Heart right ventricle (tissue), 16 donors: ENCODE results near the gene C4BPB. TPM values are rescaled to one million over a fixed set of nuclear protein-coding genes. Genes with fewer than 3 reads are reported as not detected.

Source experiments
- ATAC-seq, 8 donors: fragments of 200-7000 bp; cut with Tn5 transposase; one replicate each; pipeline ENCODE4 v1.9.1; 2020; ENCODE audit warnings: mild to moderate bottlenecking in 8 of 8, moderate library complexity in 8 of 8, moderate number of reproducible peaks in 1 of 8
- DNase-seq, 2 donors: peaks; one replicate each; pipeline ENCODE4 v3.0.0-alpha.2; 2020
- H3K27ac ChIP-seq, 10 donors: fragments of 200-600 bp; sonication (generic) in 2 of 10; one replicate each; pipeline versions ENCODE4 v1.5.0 to v1.8.0; 2020 to 2022; ENCODE audit warnings: mild to moderate bottlenecking in 3 of 10
- H3K27me3 ChIP-seq, 7 donors: fragments of 200-600 bp; one replicate each; pipeline ENCODE4 v1.8.0; 2021 to 2022; ENCODE audit warnings: mild to moderate bottlenecking in 2 of 7
- H3K36me3 ChIP-seq, 9 donors: fragments of 200-600 bp; sonication (generic) in 1 of 9; one replicate each; pipeline versions ENCODE4 v1.5.0 to v1.8.0; 2020 to 2022; ENCODE audit warnings: mild to moderate bottlenecking in 2 of 9
- H3K4me1 ChIP-seq, 9 donors: fragments of 200-600 bp; sonication (generic) in 1 of 9; one replicate each; pipeline versions ENCODE4 v1.5.0 to v1.8.0; 2020 to 2022; ENCODE audit warnings: mild to moderate bottlenecking in 4 of 9
- H3K4me3 ChIP-seq, 10 donors: fragments of 200-600 bp; sonication (generic) in 2 of 10; one replicate each; pipeline versions ENCODE4 v1.5.0 to v1.8.0; 2020 to 2022; ENCODE audit warnings: mild to moderate bottlenecking in 7 of 10, moderate library complexity in 2 of 10
- H3K9me3 ChIP-seq, 11 donors: fragments of 200-600 bp in 10 of 11; sonication (generic) in 2 of 11; one replicate each; pipeline versions ENCODE4 v1.5.0 to v1.8.0; 2013 to 2022; ENCODE audit warnings: mild to moderate bottlenecking in 2 of 11, control low read depth in 1 of 11, moderate library complexity in 1 of 11
- CTCF ChIP-seq, 9 donors: fragments of 200-600 bp; sonication (generic) in 2 of 9; IDR thresholded peaks; one replicate each; pipeline versions ENCODE4 v1.5.0 to v1.8.0; 2021 to 2022; ENCODE audit warnings: antibody characterized with exemption in 9 of 9, mild to moderate bottlenecking in 5 of 9, moderate library complexity in 1 of 9
- WGBS, 2 donors: extraction: QIAGEN DNeasy Blood & Tissue Kit; methylation state at CpG; one replicate each; pipeline ENCODE4 v1.1.7; 2013; ENCODE audit warnings: inconsistent platforms in 1 of 2; 5-methylcytosine and 5-hydroxymethylcytosine counted together
- intact Hi-C, 10 donors: fragments of 100-400 bp; cut with DNase I; formaldehyde crosslinking; loops; one replicate each; pipeline versions ENCODE4 v1.11.1 to v1.14.2; 2022
- polyA plus RNA-seq, 2 donors: library from polyadenylated mRNA; stranded (reverse); fragments of 200-250 nt; gene quantifications; one replicate each; pipeline ENCODE4 v1.2.3, GENCODE V29; 2013
- total RNA-seq, 10 donors: library from RNA; stranded (reverse); fragmentation: NEBNext Ultra II Directional in 3 of 10; extraction: Animal tissue kit (Norgen Biotek cat#: 25700) in 3 of 10; gene quantifications; one replicate each; pipeline versions ENCODE4 v1.2.1 to v1.2.4, GENCODE V29; 2021 to 2023
- donor health status: Arrhythmogenic right ventricular cardiomyopathy.
- donor health status: ischemic (EF 13 %, LVEDD 7.1; RV severe dilation, severe dysfunction).
- donor health status: healthy with polysubstance abuse.
- donor health status: DM: no; HTN: yes; CAD: no.
- donor health status: DM: no; HTN: no; CAD: no.
- donor health status: ischemic (EF 25% LVEDD 6.9; RV normal size, moderate dysfunction).
- donor health status: ischemic (EF 25% LVEDD 5.7; RV mildly dilated, moderate dysfunction).
- donor health status: healthy.
- donor health status: DM: yes; HTN: yes; CAD: no.
- donor health status: Ischemic cardiomyopathy.
- donor health status: ischemic (EF 35%, LVEDD 5.7; RV mildly dilated, moderate dysfunction).
- donor health status: nonischemic (EF 11% LVEDD 7.7; RV severe dilation, severe dysfunction).
- donor health status: DM: yes; HTN: yes; CAD: no.
- donor health status: PGD.
- donor health status: ischemic (EF 29% LVEDD 5.4; RV normal size, mild dysfunction).
- donor health status: nonischemic (EF 23%, LVEDD 6.1; RV moderate dilation, normal function).

C4BPB gene
- total and polyA plus RNA-seq, 12 donors: 0.06 to 1.7 (median 0.53) TPM; not detected in 8

GRCh38 chr1:207131163-207131562 lies 42.5 kb downstream of the C4BPB start:
- Histone ChIP-seq H3K27me3 (no peaks in the 10 kb centered on the region), H3K4me1 (peaks cover 0 to 8% (median 0%) of the 10 kb centered on the region in 9 donors), H3K27ac (no peak overlapping the region), H3K36me3 (no peaks in the 10 kb centered on the region), H3K4me3 (no peak overlapping the region), H3K9me3 (peaks cover 0 to 45% (median 29%) of the 10 kb centered on the region in 11 donors)
- intact Hi-C loops: no loop called here
- no peak for TF ChIP-seq CTCF (IDR thresholded peaks at IDR 0.05)
- 92 to 94% methylated on average over 4 of the region's 4 CpGs for WGBS, 2 donors
- ATAC-seq (no peak), DNase-seq (no peak)

GRCh38 chr1:207134581-207134980 lies 45.9 kb downstream of the C4BPB start:
- H3K36me3 ChIP-seq: no peaks in the 10 kb centered on the region
- peak overlapping the region in 1 of 10 donors; percentile 10 for H3K27ac ChIP-seq
- no peak for ATAC-seq
- no peak for TF ChIP-seq CTCF (IDR thresholded peaks at IDR 0.05)
- peaks cover 0 to 8% (median 0%) of the 10 kb centered on the region in 9 donors for H3K4me1 ChIP-seq
- intact Hi-C loops: no loop called here
- DNase-seq: no peak
- H3K27me3 ChIP-seq: no peaks in the 10 kb centered on the region
- peaks cover 0 to 21% (median 7%) of the 10 kb centered on the region in 11 donors for H3K9me3 ChIP-seq
- no peak overlapping the region for H3K4me3 ChIP-seq
- WGBS, 2 donors: 88 to 93% methylated on average over 1 of the region's 1 CpG

DNA sequence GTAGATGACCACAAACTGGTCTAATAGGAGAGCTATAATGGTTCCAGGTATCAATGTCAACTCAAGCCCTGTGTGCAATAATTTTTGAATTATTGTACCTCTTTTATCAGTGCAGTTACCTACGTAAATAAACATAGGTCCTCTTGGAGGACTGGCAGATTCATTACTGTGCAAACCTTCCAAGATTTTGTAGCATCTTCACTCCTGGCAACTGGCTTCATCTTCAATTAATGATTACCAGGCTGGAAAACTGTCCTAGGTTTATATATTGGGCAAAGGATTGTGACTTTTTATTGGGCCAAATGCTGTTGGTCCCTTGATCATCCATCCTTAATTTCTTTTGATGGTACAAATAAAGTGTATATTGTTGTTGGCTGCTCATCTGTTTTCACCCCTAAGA lies 51.0 kb downstream of the C4BPB start:
- TF ChIP-seq CTCF (IDR thresholded peaks at IDR 0.05): no peak
- Histone ChIP-seq H3K4me1 (peaks cover 0 to 8% (median 0%) of the 10 kb centered on the region in 9 donors), H3K9me3 (no peaks in the 10 kb centered on the region), H3K27ac (no peak overlapping the region), H3K36me3 (no peaks in the 10 kb centered on the region), H3K4me3 (no peak overlapping the region), H3K27me3 (no peaks in the 10 kb centered on the region)
- no peak for ATAC-seq
- intact Hi-C loops: no loop called here
- 81 to 96% methylated on average over 1 of the region's 1 CpG for WGBS, 2 donors
- no peak for DNase-seq

DNA sequence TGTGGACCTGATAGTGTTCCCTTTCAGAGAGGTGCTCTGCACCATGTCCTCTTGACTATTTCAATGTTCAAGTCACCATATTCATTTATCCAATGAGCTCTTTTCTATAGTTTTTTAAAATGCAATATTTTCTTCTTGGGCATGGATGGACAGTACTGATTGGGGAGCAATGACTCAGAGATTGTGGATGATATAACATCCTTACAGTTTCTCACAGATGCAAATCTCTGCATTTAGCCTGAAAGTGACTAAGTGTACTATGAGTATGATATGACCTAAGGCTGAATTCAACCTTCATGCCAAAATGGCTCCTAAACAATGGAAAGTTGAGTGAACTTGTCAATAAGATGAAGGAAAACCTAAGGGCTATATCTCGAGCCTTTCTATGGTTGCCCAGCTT lies 51.9 kb downstream of the C4BPB start:
- H3K27ac ChIP-seq: no peak overlapping the region
- TF ChIP-seq CTCF (IDR thresholded peaks at IDR 0.05): no peak
- no peaks in the 10 kb centered on the region for H3K36me3 ChIP-seq
- WGBS, 2 donors: 73% methylated on average over 1 of the region's 1 CpG
- ATAC-seq: no peak
- H3K4me1 ChIP-seq: peaks cover 0 to under 1% (median 0%) of the 10 kb centered on the region in 9 donors
- H3K9me3 ChIP-seq: no peaks in the 10 kb centered on the region
- H3K27me3 ChIP-seq: no peaks in the 10 kb centered on the region
- intact Hi-C loops: no loop called here
- no peak for DNase-seq
- H3K4me3 ChIP-seq: no peak overlapping the region
